Type B pancreatic cell (in vitro differentiated cells): Measurements from ENCODE around the gene ABCF2. TPM values are rescaled to one million over a fixed set of nuclear protein-coding genes. Genes with fewer than 3 reads are reported as not detected.

Experiments
- DNase-seq: peaks from one replicate; pipeline ENCODE4 v3.0.0; 2021; ENCODE audit warnings: mixed read lengths; ENCODE audit not compliant: unreplicated experiment; ENCODE audit errors: extremely low spot score
- H3K27ac Mint-ChIP-seq: 2 replicates; pipeline ENCODE4 v1.8.0; 2021; ENCODE audit warnings: mild to moderate bottlenecking, mixed read lengths
- H3K27me3 Mint-ChIP-seq: 2 replicates; pipeline ENCODE4 v1.8.0; 2021; ENCODE audit warnings: mixed read lengths
- H3K36me3 Mint-ChIP-seq: 2 replicates; pipeline ENCODE4 v1.8.0; 2021; ENCODE audit warnings: mixed read lengths
- H3K4me1 Mint-ChIP-seq: one replicate; pipeline ENCODE4 v1.8.0; 2021; ENCODE audit warnings: mixed read lengths; ENCODE audit not compliant: unreplicated experiment
- H3K4me3 Mint-ChIP-seq: 2 replicates; pipeline ENCODE4 v1.8.0; 2021; ENCODE audit warnings: mild to moderate bottlenecking, mixed read lengths
- H3K9me3 Mint-ChIP-seq: 2 replicates; pipeline ENCODE4 v1.8.0; 2021; ENCODE audit warnings: mixed read lengths
- CTCF ChIP-seq: fragments of 200-600 bp; sonication (generic); conservative IDR thresholded peaks from 2 replicates; pipeline ENCODE4 v1.5.0; 2021; ENCODE audit warnings: antibody characterized with exemption, mild to moderate bottlenecking
- total RNA-seq: library from RNA; stranded (reverse); gene quantifications from 2 replicates; pipeline ENCODE4 v1.2.1, GENCODE V29; 2021; ENCODE audit warnings: low replicate concordance

Gene ABCF2
- total RNA-seq, 1 donor from 2014 or later: 46.5 TPM

- no peak overlapping the region for H3K27ac Mint-ChIP-seq
These were observed 19.3 kb upstream of the ABCF2 start for GRCh38 chr7:151246102-151246850.

GRCh38 chr7:151245360-151246101 is 18.5 kb upstream of the ABCF2 start:
- peak overlapping the region; percentile 74 for H3K4me3 Mint-ChIP-seq
- H3K27ac Mint-ChIP-seq: no peak overlapping the region
- H3K9me3 Mint-ChIP-seq: no peaks in the 10 kb centered on the region
- peaks cover 31% of the 10 kb centered on the region for H3K4me1 Mint-ChIP-seq
- peak; percentile 83 for TF ChIP-seq CTCF
- no peak for DNase-seq
- no peaks in the 10 kb centered on the region for H3K36me3 Mint-ChIP-seq
- H3K27me3 Mint-ChIP-seq: peaks cover 9% of the 10 kb centered on the region

More at GRCh38 chr7:151246102-151246850, 19.3 kb upstream of the ABCF2 start:
- TF ChIP-seq CTCF: no peak
- Mint-ChIP-seq H3K27me3 (peaks cover 10% of the 10 kb centered on the region), H3K4me1 (peaks cover 33% of the 10 kb centered on the region), H3K9me3 (no peaks in the 10 kb centered on the region), H3K4me3 (peak overlapping the region; percentile 96), H3K36me3 (no peaks in the 10 kb centered on the region)
- DNase-seq: no peak

- no peak for TF ChIP-seq CTCF
- H3K36me3 Mint-ChIP-seq: no peaks in the 10 kb centered on the region
- DNase-seq: no peak
- H3K27me3 Mint-ChIP-seq: peaks cover 7% of the 10 kb centered on the region
- H3K9me3 Mint-ChIP-seq: no peaks in the 10 kb centered on the region
- H3K4me3 Mint-ChIP-seq: peak overlapping the region; percentile 67
- no peak overlapping the region for H3K27ac Mint-ChIP-seq
- H3K4me1 Mint-ChIP-seq: peaks cover 27% of the 10 kb centered on the region
These were observed 17.9 kb upstream of the ABCF2 start for GRCh38 chr7:151244841-151245346.

- Mint-ChIP-seq H3K27me3 (peaks cover 6% of the 10 kb centered on the region), H3K4me3 (peak overlapping the region; percentile 67), H3K4me1 (peaks cover 25% of the 10 kb centered on the region), H3K36me3 (no peaks in the 10 kb centered on the region), H3K9me3 (no peaks in the 10 kb centered on the region), H3K27ac (no peak overlapping the region)
- DNase-seq: no peak
- peak; percentile 95 for TF ChIP-seq CTCF
These were observed 17.3 kb upstream of the ABCF2 start for GRCh38 chr7:151244196-151244840.

GRCh38 chr7:151243408-151244195 is 16.6 kb upstream of the ABCF2 start:
- Mint-ChIP-seq H3K4me1 (peaks cover 22% of the 10 kb centered on the region), H3K27me3 (peaks cover 4% of the 10 kb centered on the region), H3K9me3 (no peaks in the 10 kb centered on the region), H3K36me3 (no peaks in the 10 kb centered on the region), H3K4me3 (no peak overlapping the region), H3K27ac (no peak overlapping the region)
- DNase-seq: no peak
- TF ChIP-seq CTCF: no peak
